ENCODE data around the gene NEIL3.
"Not testable (repeated sequence)": the region's sequence is repeated elsewhere in the genome, so short reads cannot be mapped to it uniquely, and the experiment has no call there.

DNA sequence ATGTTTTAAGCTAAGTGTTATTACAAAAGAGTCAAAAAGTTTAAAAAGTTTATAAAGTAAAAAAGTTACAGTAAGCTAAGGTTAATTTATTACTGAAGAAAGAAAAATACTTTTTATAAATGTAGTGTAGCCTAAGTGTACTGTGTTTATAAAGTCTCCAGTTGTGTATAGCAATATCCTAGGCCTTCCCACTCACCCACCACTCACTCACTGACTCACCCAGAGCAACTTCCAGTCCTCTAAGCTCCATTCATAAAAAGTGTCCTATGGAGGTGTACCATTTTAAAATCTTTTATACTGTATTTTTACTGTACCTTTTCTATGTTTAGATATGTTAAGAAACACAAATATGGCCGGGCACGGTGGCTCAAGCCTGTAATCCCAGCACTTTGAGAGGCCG is 4.8 kb upstream of the NEIL3 start:
- TF ChIP-seq, protein P1, sequence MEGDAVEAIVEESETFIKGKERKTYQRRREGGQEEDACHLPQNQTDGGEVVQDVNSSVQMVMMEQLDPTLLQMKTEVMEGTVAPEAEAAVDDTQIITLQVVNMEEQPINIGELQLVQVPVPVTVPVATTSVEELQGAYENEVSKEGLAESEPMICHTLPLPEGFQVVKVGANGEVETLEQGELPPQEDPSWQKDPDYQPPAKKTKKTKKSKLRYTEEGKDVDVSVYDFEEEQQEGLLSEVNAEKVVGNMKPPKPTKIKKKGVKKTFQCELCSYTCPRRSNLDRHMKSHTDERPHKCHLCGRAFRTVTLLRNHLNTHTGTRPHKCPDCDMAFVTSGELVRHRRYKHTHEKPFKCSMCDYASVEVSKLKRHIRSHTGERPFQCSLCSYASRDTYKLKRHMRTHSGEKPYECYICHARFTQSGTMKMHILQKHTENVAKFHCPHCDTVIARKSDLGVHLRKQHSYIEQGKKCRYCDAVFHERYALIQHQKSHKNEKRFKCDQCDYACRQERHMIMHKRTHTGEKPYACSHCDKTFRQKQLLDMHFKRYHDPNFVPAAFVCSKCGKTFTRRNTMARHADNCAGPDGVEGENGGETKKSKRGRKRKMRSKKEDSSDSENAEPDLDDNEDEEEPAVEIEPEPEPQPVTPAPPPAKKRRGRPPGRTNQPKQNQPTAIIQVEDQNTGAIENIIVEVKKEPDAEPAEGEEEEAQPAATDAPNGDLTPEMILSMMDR (IDR thresholded peaks at IDR 0.05) = not testable (repeated sequence)
- not testable (repeated sequence) for TF ChIP-seq EP300 (IDR thresholded peaks at IDR 0.05)
